ENCODE results near the gene RANGAP1.

DNA sequence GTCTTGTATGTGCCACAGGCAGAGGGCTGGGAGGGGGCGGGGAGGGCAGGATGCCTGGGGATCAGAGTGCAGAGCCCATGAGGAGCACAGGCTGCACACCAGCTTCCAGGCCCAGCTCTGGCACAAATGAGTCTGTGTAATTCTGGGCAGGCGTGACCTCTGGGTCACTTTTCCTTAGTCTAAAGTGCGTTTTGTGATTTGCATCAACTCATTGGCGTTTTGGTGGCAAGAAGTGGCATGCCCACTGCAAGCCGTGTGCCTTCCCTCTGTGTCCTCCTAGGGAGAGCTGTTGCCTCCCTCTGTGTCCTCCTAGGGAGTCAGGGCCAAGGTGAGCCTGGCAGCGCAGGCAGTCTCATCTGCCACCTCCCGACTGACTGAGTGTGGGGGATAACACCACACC lies 62.5 kb downstream of the RANGAP1 start:
- TF ChIP-seq POLR2A (IDR thresholded peaks at IDR 0.05): no peak
- TF ChIP-seq, protein P1, sequence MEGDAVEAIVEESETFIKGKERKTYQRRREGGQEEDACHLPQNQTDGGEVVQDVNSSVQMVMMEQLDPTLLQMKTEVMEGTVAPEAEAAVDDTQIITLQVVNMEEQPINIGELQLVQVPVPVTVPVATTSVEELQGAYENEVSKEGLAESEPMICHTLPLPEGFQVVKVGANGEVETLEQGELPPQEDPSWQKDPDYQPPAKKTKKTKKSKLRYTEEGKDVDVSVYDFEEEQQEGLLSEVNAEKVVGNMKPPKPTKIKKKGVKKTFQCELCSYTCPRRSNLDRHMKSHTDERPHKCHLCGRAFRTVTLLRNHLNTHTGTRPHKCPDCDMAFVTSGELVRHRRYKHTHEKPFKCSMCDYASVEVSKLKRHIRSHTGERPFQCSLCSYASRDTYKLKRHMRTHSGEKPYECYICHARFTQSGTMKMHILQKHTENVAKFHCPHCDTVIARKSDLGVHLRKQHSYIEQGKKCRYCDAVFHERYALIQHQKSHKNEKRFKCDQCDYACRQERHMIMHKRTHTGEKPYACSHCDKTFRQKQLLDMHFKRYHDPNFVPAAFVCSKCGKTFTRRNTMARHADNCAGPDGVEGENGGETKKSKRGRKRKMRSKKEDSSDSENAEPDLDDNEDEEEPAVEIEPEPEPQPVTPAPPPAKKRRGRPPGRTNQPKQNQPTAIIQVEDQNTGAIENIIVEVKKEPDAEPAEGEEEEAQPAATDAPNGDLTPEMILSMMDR (IDR thresholded peaks at IDR 0.05): no peak
